Right atrium auricular region (tissue), 2 donors: ENCODE data around the gene TMF1. TPM values are rescaled to one million over a fixed set of nuclear protein-coding genes. Genes with fewer than 3 reads are reported as not detected.
A peak's percentile ranks its signal among the peaks of the same experiment; 100 is the strongest.

Experiments
- DNase-seq: peaks from one replicate; pipeline ENCODE4 v3.0.0-alpha.2; 2019; ENCODE audit warnings: low spot score
- H3K27ac ChIP-seq, 2 donors: fragments of 200-600 bp; sonication (generic); 1 replicate in 1 of 2; 2 replicates in 1 of 2; pipeline ENCODE4 v1.5.1; 2016 to 2019
- H3K27me3 ChIP-seq, 2 donors: fragments of 200-600 bp; sonication (generic); one replicate each; pipeline versions ENCODE4 v1.5.1 to v1.6.0; 2017 to 2019
- H3K36me3 ChIP-seq: fragments of 200-600 bp; sonication (generic); one replicate; pipeline ENCODE4 v1.5.1; 2016
- H3K4me1 ChIP-seq, 2 donors: fragments of 200-600 bp; sonication (generic); one replicate each; pipeline versions ENCODE4 v1.5.1 to v1.6.0; 2017 to 2019
- H3K4me3 ChIP-seq, 2 donors: fragments of 200-600 bp; sonication (generic); 1 replicate in 1 of 2; 2 replicates in 1 of 2; pipeline ENCODE4 v1.5.1; 2017 to 2019; ENCODE audit warnings: mild to moderate bottlenecking in 1 of 2, moderate library complexity in 1 of 2
- H3K9me3 ChIP-seq, 2 donors: fragments of 200-600 bp; sonication (generic); one replicate each; pipeline ENCODE4 v1.5.1; 2019
- CTCF ChIP-seq, 2 donors: fragments of 200-600 bp; sonication (generic); IDR thresholded peaks; one replicate each; pipeline ENCODE4 v1.5.1; 2019; ENCODE audit warnings: antibody characterized with exemption in 2 of 2
- total RNA-seq, 2 donors: library from RNA; depleted of rRNA; stranded (reverse); fragments of >200 nt; gene quantifications; one replicate each; pipeline ENCODE4 v1.1.0, GENCODE V29; 2016

The TMF1 gene
- total RNA-seq, 2 donors from 2014 or later, result 15.6 to 21.3 TPM

- Histone ChIP-seq H3K4me1 (no peaks in the 10 kb centered on the region), H3K4me3 (no peak overlapping the region), H3K9me3 (no peaks in the 10 kb centered on the region), H3K27me3 (no peaks in the 10 kb centered on the region), H3K36me3 (peaks cover 87% of the 10 kb centered on the region), H3K27ac (no peak overlapping the region)
- TF ChIP-seq CTCF (IDR thresholded peaks at IDR 0.05), result no peak
- no peak for DNase-seq
Observed at GRCh38 chr3:69032142-69032541, 20.0 kb downstream of the TMF1 start.

GRCh38 chr3:69031635-69032034 is 20.5 kb downstream of the TMF1 start:
- DNase-seq, result no peak
- no peaks in the 10 kb centered on the region for H3K4me1 ChIP-seq
- peaks cover 91% of the 10 kb centered on the region for H3K36me3 ChIP-seq
- TF ChIP-seq CTCF (IDR thresholded peaks at IDR 0.05), result no peak
- no peak overlapping the region for H3K27ac ChIP-seq
- no peaks in the 10 kb centered on the region for H3K27me3 ChIP-seq
- H3K4me3 ChIP-seq, result no peak overlapping the region
- H3K9me3 ChIP-seq, result no peaks in the 10 kb centered on the region

- Histone ChIP-seq H3K4me1 (no peaks in the 10 kb centered on the region), H3K27me3 (no peaks in the 10 kb centered on the region), H3K36me3 (peaks cover 30% of the 10 kb centered on the region), H3K27ac (no peak overlapping the region), H3K4me3 (no peak overlapping the region), H3K9me3 (no peaks in the 10 kb centered on the region)
- no peak for DNase-seq
- no peak for TF ChIP-seq CTCF (IDR thresholded peaks at IDR 0.05)
Observed at GRCh38 chr3:69020857-69021256, 31.3 kb downstream of the TMF1 start.

- Histone ChIP-seq H3K36me3 (peaks cover 26% of the 10 kb centered on the region), H3K4me1 (no peaks in the 10 kb centered on the region), H3K4me3 (no peak overlapping the region), H3K27ac (no peak overlapping the region), H3K9me3 (no peaks in the 10 kb centered on the region), H3K27me3 (no peaks in the 10 kb centered on the region)
- DNase-seq, result no peak
- TF ChIP-seq CTCF (IDR thresholded peaks at IDR 0.05), result peak in 1 of 2 donors; percentile 36
Observed at GRCh38 chr3:69020424-69020823, 31.7 kb downstream of the TMF1 start.

GRCh38 chr3:69016901-69017300 is 35.2 kb downstream of the TMF1 start:
- DNase-seq, result no peak
- Histone ChIP-seq H3K27ac (no peak overlapping the region), H3K4me3 (no peak overlapping the region), H3K4me1 (peaks cover 0 to 20% of the 10 kb centered on the region in 2 donors), H3K27me3 (no peaks in the 10 kb centered on the region), H3K36me3 (peaks cover 8% of the 10 kb centered on the region), H3K9me3 (no peaks in the 10 kb centered on the region)
- TF ChIP-seq CTCF (IDR thresholded peaks at IDR 0.05), result no peak

GRCh38 chr3:69016102-69016501 is 36.0 kb downstream of the TMF1 start:
- TF ChIP-seq CTCF (IDR thresholded peaks at IDR 0.05), result no peak
- H3K4me3 ChIP-seq, result no peak overlapping the region
- H3K27me3 ChIP-seq, result no peaks in the 10 kb centered on the region
- peaks cover 0 to 24% of the 10 kb centered on the region in 2 donors for H3K4me1 ChIP-seq
- no peak overlapping the region for H3K27ac ChIP-seq
- H3K36me3 ChIP-seq, result peaks cover 4% of the 10 kb centered on the region
- no peaks in the 10 kb centered on the region for H3K9me3 ChIP-seq
- DNase-seq, result no peak
